ENCODE measurements around the gene SUCO.

- no peak for TF ChIP-seq CTCF (IDR thresholded peaks at IDR 0.05 in 2 of 3, conservative IDR thresholded peaks at IDR 0.05 in 1 of 3; ENCODE audit: borderline replicate concordance in 1 of 3, insufficient read depth in 1 of 3, low read depth in 2 of 3, low read length in 2 of 3)
- no peak for TF ChIP-seq YY1 (IDR thresholded peaks at IDR 0.05; ENCODE audit: extremely low read depth, insufficient replicate concordance, low read depth, low read length)
- no peak for TF ChIP-seq CEBPB (IDR thresholded peaks at IDR 0.05; ENCODE audit: low read depth)
- TF ChIP-seq RAD21 (IDR thresholded peaks at IDR 0.05; ENCODE audit: low read depth): no peak
- TF ChIP-seq POLR2A (IDR thresholded peaks at IDR 0.05; ENCODE audit: borderline replicate concordance, extremely low read depth, insufficient read depth, insufficient read length): no peak
- TF ChIP-seq EZH2 (IDR thresholded peaks at IDR 0.05): no peak
- TF ChIP-seq SRF (IDR thresholded peaks at IDR 0.05; ENCODE audit: low read depth): no peak
Observed at GRCh38 chr1:172567720-172568119, 34.8 kb downstream of the SUCO start.

All from HCT116 (cell line).